ENCODE data around the gene PDGFA.

PDGFA gene

GRCh38 chr7:505171-505570 lies 14.5 kb downstream of the PDGFA start:
- no peak for DNase-seq (ENCODE audit: low read depth, low spot score)

- no peak for DNase-seq (ENCODE audit: low read depth, low spot score)
These were observed 15.2 kb downstream of the PDGFA start for GRCh38 chr7:504221-505111.

GRCh38 chr7:503575-504111 lies 16.0 kb downstream of the PDGFA start:
- DNase-seq (ENCODE audit: low read depth, low spot score), result no peak

GRCh38 chr7:502296-502695 lies 17.4 kb downstream of the PDGFA start:
- DNase-seq (ENCODE audit: low read depth, low spot score), result no peak

- DNase-seq (ENCODE audit: low read depth, low spot score), result no peak
These were observed 18.1 kb downstream of the PDGFA start for GRCh38 chr7:501526-501925.

DNA sequence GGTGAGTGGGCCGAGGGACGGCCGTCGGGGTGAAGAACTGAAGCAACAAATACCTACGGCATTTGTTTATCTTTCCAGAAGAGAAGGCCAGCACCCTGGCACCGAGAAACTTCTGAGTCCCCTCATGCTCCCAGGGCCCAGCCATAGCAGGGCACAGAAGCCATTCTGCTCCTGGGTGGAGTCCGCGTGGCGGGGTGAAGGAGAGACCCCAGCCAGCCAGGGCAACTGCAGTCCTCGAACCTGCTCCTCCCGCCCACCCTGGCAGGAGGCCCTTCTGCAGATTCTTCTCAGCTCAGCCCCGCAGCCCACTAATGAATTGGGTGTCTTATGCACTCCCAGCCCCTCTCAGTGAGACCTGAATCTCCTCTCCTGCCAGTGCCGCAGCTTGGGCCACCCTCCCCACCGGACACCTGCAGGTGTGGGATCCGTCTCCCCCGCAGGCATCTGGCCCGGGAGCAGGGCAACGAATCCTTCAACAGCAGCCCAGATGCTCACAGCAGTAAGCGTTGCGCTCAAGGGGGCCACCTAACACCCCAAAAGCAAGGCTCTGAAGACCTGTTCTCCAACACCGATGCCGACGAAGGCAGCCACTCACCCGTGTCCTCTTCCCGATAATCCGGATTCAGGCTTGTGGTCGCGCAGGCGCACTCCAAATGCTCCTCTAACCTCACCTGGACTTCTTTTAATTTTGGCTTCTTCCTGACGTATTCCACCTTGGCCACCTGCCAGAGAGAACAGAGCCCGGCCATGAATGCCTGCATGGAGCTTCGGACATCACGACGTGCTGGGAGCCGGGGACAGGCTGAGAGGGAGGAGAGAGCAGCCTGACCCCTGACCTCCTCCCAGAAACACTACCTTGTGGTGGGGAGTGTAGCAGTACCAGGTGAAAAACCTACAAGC lies 18.9 kb downstream of the PDGFA start:
- DNase-seq (ENCODE audit: low read depth, low spot score), result no peak

DNA sequence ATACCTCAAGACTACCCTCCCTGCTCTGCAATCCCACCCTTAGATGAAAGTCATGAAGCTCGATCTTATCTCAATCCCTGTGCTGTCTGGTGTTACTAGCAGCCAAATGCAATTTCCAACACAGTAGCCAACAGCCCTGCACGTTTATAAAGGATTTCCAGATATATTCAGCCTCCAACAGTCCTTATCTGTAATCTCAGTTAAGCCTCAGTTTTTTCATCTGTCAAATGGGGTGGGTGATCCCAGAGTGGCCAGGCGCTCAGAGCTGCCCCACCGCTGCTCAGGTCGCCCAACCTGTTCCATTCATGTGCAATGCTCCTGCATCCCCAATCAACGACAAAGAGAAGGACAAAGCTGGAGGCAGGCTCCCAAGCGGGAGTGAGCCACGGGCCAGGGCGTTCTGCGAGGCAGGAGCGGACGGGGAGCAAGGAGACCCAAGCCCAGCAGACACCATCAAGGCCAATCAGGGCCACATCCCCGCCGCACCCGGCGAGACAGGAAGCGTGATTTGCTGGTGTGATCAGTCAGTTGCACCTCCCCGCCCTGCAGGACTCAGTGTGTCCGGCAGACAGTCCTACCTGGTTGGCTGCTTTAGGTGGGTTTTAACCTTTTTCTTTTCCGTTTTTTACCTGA lies 19.7 kb downstream of the PDGFA start:
- DNase-seq (ENCODE audit: low read depth, low spot score), result no peak

DNA sequence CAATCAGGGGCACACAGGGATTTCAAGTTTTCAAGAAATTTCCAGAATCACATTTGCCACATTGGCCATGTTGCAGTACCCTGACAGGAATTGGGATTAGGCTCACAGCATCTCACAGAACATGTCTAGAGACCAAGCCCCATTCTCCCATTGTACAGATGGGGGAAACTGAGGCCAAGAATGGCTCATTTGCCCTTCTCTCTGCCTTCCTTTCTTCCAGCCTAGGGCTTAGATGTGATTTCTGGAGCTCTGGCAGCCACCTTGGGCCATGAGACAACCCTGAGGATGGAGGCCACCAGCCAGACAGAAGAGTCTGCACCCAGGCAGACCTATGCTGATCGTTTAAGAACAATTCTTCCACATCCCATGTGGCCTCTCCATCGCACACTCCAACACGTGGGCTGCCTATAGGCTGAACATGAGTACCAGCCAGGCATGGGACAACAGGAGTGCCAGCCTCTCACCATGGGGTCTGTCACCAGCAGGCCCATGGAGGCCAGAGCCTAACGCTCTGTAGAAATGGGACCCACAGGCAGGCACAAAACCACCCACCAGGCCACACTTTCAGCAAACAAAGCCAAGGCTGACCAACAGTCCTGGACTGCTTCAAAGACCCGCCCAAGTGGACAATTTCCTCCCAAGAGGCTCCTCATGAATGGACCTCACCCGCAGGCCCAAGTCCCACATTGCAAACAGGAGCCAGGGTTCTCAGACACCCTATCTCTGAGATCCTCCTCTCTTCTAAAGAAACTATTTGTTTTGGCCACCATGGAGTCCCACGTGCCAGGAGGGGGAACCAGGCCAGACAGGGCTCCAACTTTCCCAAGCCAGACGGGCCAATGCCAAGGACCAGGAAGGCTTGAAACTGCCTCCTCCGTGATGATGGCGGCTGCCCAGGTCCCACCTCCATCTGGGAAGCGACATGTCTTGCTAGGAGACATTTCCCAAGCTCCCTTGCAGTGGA lies 20.7 kb downstream of the PDGFA start:
- DNase-seq (ENCODE audit: low read depth, low spot score), result no peak

DNA sequence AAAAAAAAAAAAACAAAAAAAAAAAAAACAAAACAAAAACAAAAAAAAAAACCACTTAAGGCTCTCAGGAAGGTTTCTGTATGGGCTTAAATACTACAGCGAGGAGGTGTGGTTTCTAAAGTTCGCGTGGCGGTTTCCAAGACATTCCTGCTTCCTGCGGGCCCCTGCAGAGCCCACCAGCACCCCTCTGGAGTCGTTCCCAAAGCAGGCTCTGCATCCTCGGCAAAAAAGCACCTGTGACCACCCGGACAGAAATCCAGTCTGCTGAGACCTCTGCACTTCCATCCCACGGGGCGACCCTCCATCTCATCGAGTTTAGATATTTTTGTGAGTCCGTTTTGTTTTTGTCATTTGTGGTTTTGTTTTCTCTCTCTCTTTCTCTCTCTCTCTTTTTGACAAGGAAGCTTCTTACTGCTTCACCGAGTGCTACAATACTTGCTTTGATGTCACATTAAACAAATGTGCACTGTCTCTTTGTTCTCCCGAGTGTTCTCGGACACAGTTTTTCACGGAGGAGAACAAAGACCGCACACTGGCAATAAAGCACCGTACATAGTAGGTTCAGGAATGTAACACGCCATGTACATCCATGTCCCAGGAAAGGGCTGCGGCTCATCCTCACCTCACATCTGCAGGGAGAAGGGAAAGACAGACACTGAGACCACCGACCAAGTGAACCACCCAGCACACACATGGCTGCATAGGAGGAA lies 21.5 kb downstream of the PDGFA start:
- DNase-seq (ENCODE audit: low read depth, low spot score), result no peak

- no peak for DNase-seq (ENCODE audit: low read depth, low spot score)
These were observed 22.3 kb downstream of the PDGFA start for GRCh38 chr7:497346-497745.

DNA sequence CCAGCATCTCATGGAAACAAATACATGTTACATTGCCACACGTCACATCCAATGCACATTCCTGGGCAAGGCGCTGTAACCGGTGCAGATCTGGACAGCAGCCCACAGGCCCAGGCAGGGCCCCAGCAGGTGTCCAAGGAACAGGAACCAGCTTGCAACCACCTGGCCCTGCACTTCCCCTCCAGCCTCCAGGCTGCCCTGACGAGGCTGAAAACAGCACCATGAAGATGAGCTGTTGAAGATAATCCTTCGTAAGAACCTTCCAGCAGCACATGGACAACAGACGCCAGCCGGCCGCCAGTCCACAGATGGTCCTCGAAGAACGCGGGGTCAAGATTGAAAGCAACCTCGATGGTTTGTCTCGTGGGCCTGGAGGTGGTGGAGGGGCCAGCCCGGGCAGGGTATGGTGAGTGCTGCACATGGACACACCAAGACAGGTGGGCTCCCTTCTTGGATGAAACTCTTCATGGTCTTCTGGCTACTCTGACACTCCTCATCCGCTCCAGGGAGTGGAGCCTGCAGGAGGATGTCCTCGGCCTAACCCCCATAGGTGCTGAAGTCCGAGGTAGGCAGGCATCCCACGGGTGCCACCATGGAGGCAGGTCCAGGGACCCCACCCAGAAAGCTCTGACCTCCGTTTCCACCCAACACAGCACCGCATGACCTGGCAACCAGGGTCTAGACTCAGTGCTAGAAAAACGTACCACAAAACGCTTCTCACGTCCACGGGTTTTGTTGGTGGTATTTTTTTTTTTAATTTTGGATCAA lies 22.9 kb downstream of the PDGFA start:
- DNase-seq (ENCODE audit: low read depth, low spot score), result no peak

- DNase-seq (ENCODE audit: low read depth, low spot score), result no peak
These were observed 23.8 kb downstream of the PDGFA start for GRCh38 chr7:495761-496321.

DNA sequence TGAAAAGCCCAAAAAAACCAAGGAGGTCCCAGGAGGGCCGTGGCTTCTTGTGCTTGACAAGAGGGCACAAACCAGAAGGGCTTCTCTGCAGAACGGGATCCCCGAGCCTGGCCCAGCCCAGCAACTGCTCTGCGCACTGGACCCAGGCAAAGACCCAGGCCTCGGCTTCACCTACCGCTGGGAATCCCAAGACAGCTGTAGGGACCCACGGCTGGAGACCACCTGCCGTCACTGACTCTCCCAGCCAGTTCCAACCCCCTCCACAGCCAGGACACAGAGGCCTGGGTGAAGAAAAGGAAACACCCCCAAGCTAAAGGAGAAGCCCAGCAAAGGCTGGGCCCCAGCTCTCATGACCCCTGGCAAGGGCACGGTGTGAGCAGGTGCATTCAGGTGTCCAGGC lies 24.3 kb downstream of the PDGFA start:
- no peak for DNase-seq (ENCODE audit: low read depth, low spot score)

DNA sequence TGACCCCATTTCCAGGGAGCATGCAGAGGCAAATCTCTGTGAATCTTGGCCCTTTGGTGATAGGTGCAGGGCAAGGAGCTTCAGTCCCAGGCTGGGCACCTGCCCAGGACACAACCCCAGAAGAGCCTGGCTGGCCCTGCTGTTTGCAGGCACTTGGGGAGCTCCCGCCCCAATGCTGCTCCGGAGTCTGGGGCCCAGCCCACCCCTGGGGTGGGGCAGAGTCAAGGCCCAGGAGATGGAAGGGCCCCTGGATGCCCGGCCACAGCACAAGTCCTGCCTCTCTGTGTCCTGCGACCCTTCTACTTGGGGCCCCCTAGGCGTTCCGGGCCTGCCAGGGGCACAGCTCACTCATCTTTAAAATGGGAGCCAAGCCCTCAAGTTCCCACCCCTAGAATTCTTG lies 24.7 kb downstream of the PDGFA start:
- DNase-seq (ENCODE audit: low read depth, low spot score), result no peak

DNA sequence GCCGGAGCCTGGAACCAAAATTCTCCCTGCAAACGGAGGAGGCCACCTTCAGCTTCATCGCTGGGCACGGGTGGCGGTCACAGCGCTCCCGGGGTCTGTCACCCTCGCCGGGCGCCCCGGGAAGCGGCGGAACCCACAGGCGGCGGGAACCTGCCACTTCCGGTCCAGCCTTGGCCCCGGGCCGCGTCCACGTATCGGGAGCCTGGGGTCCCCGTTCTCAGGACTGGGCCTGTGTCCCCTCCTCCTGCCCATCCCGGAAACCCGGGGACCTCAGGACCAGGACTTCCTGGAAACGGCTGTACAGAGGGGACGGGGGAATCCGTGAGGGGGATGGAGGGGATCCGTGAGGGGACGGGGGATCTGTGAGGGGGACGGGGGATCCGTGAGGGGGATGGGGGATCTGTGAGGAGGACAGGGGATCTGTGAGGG lies 25.4 kb downstream of the PDGFA start:
- DNase-seq (ENCODE audit: low read depth, low spot score), result no peak

DNA sequence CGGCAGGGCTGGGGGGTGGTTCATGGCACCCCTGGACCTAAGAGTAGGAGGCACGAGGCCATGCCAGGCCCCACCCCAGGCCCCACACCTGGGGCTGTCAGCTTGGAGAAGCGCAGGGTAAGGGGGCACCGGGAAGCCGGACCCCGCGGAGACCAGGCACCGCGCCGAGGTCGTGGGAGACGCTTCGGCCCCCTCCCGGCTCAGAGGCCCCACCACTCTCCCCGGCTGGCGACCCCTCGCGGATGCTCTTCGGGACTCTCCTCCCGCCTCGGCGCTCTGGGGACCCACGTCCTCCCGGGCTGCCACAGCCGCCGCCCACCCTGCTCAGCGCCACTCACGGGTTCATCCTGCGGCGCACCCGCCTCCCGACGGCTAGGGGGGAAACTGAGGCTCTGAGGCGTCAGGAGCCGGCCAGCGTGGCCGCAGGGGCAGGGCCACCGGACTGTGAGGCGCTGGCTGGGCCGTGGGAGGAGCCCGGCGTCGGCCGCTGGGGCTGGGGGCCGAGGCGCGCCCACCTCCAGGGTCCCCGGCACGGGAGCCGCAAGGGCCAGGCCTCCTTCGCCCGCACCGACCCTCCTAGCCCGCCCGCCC lies 25.9 kb downstream of the PDGFA start:
- DNase-seq (ENCODE audit: low read depth, low spot score), result no peak

- DNase-seq (ENCODE audit: low read depth, low spot score), result no peak
These were observed 27.0 kb downstream of the PDGFA start for GRCh38 chr7:492714-493065.

DNA sequence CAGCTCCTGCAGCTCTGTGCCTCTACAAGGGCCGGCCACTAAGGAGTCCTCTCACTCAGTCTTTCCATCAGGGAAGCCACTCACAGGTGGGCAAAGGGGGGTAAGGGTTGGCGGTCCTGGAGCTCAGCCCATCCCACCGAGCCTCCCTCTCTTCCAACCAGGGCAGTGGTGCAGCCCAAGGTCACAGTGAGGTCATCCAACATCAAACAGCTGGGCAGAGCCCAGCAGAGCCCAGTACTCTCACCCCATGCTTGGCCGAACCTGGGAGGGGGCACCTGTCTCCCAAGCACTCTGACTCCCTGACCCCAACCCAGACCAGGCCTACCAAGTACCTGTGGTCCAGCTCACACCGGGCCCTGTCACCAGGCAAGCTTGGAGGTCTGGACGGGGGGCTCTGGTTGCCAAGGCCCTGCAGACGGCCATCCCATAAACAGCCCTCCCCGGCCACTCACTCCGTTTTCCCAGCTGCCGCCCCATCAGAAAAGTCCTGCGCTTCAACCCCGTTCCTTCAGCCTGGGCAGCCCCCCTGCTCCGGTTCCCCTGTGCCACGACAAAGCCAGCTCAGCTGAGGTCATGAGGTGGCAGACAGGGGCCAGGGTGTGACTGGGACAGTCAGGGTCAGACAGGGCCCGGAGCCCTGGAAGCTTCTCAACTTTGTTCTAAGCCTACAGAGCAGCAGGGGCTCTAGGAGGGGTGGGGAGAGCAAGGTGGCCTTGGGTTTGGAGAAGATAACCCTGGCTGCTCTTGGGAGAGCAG lies 27.5 kb downstream of the PDGFA start:
- DNase-seq (ENCODE audit: low read depth, low spot score), result no peak

All from ELF-1 (cell line).